Activated CD4-positive, alpha-beta T cell treated with anti-CD3 and anti-CD28 coated beads, Interleukin-2, amount 10 ng/mL, durations not matched to agents 24 days and 14 days (primary cell): ENCODE measurements around the gene IKBKG. TPM values are rescaled to one million over a fixed set of nuclear protein-coding genes. Genes with fewer than 3 reads are reported as not detected.
"Not testable (repeated sequence)": the region's sequence is repeated elsewhere in the genome, so short reads cannot be mapped to it uniquely, and the experiment has no call there.

Source experiments
- DNase-seq: peaks from one replicate; pipeline ENCODE4 v3.0.0; 2022
- H3K27ac Mint-ChIP-seq: one replicate; pipeline ENCODE4 v1.8.0; 2022; ENCODE audit warnings: mild to moderate bottlenecking, mixed read lengths
- H3K27me3 Mint-ChIP-seq: one replicate; pipeline ENCODE4 v1.8.0; 2022; ENCODE audit warnings: mixed read lengths
- H3K36me3 Mint-ChIP-seq: one replicate; pipeline ENCODE4 v1.8.0; 2022; ENCODE audit warnings: low read depth, mild to moderate bottlenecking, mixed read lengths
- H3K4me1 Mint-ChIP-seq: one replicate; pipeline ENCODE4 v1.8.0; 2021; ENCODE audit warnings: mixed read lengths
- H3K4me3 Mint-ChIP-seq: one replicate; pipeline ENCODE4 v1.8.0; 2022; ENCODE audit warnings: mild to moderate bottlenecking, moderate library complexity, mixed read lengths
- H3K9me3 Mint-ChIP-seq: one replicate; pipeline ENCODE4 v1.8.0; 2021; ENCODE audit warnings: mixed read lengths
- intact Hi-C: fragments of 100-400 bp; cut with micrococcal nuclease; formaldehyde crosslinking; loops from one replicate; pipeline ENCODE4 v1.15.1; 2023
- total RNA-seq: library from RNA; stranded (reverse); gene quantifications from 2 replicates; pipeline ENCODE4 v1.2.3, GENCODE V29; 2022

The IKBKG gene
- total RNA-seq, 1 donor from 2014 or later, result 37.7 TPM

DNA sequence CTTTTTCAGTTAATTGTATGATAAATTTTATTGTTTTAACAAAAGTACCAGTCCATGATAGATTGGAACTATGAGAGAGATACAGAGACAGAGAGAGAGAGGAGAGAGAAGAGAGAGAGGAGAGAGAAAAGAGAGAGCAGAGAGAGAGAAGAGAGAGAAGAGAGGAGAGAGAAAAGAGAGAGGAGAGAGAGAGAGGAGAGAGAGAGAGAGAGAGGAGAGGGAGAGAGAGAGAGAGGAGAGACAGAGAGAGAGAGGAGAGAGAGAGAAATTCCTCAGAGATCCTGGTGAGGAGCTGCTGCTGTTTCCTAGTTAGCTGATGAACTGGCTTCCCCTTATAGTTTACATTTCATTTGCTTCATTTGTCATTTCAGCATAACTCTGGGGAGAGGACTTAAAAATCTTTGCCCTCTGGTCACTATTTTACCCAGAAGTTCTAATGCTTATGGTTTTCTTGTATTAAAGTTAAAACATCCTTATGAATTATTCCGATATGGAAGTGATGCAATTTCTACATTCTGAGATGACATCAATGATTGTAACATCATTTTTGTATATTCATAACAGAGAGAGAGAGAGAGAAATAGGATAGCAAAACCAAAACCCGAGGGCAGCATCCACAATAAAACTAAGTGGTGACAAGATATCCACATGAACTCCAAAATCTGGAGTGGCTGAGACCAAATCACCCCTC, 48.3 kb downstream of the IKBKG start:
- intact Hi-C loops, result no loop called here
- Mint-ChIP-seq H3K4me1 (no peaks in the 10 kb centered on the region), H3K36me3 (no peaks in the 10 kb centered on the region), H3K4me3 (no peak overlapping the region), H3K9me3 (no peaks in the 10 kb centered on the region), H3K27ac (no peak overlapping the region), H3K27me3 (peaks cover 4% of the 10 kb centered on the region)
- DNase-seq, result no peak

DNA sequence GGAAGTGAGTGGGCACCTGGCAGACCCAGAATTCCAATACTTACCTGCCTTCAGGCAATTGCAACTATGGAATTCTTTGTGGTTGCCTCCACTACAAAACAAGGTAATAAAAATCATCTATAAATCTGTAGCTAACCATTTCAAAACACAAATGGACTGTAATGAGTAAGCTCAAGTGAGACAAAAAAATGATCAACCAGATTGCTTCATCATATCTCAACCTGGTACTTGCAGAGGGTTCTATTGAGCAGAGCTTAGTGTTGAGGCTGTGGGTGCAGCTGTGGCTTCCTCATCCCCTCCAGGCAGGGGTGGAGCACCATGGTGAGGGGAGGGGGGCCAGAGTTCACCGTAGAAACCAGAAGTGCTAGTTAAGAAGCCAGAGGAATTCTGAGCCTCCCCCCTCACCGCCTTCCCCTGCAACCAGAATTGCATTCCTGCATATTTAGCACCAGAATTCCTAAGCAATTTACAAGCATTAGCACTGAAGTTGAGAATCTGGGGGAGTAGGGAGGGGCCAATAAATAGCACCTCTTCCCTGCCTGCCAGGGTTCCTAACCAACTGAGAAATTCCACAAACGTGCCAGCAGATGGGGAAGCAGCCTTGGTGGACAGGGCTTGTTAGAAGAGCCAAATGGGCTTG, 49.0 kb downstream of the IKBKG start:
- Mint-ChIP-seq H3K27me3 (peaks cover 4% of the 10 kb centered on the region), H3K4me1 (no peaks in the 10 kb centered on the region), H3K4me3 (no peak overlapping the region), H3K27ac (no peak overlapping the region), H3K36me3 (no peaks in the 10 kb centered on the region), H3K9me3 (no peaks in the 10 kb centered on the region)
- no peak for DNase-seq
- intact Hi-C loops, result no loop called here

DNA sequence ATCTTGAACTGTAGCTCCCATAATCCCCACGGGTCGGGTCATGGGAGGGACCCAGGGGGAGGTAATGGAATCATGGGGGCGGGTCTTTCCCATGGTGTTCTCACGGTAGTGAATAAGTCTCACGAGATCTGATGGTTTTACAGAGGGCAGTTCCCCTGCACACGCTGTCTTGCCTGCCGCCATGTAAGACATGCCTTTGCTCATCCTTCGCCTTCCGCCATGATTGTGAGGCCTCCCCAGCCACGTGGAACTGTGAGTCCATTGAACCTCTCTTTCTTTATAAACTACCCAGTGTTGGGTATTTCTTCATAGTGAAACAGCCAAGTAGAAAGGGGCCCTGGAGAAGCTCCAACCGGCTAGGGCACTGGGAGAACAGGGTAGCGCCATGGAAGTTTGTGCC, 49.8 kb downstream of the IKBKG start:
- no peak for DNase-seq
- intact Hi-C loops, result no loop called here
- peaks cover 7% of the 10 kb centered on the region for H3K27me3 Mint-ChIP-seq
- no peaks in the 10 kb centered on the region for H3K9me3 Mint-ChIP-seq
- H3K4me3 Mint-ChIP-seq, result no peak overlapping the region
- H3K27ac Mint-ChIP-seq, result no peak overlapping the region
- H3K4me1 Mint-ChIP-seq, result no peaks in the 10 kb centered on the region
- H3K36me3 Mint-ChIP-seq, result no peaks in the 10 kb centered on the region

DNA sequence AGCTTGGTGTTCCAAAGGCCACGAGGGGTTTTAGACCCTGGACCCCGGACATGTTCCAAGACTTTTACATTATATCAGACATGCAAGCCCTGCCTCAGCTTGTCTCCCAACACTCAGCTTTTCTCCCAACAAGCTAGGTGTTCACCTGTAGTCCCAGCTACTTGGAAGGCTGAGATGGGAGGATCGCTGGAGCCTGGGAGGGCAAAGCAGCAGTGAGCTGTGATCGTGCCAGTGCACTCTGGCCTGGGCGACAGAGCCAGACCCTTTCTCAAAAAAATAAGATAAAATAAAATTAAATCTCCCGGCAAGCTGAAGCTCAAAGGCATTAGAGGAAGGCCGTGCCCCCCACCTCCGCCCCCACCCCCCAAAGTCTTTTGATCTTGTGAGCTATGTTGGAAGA, 51.2 kb downstream of the IKBKG start:
- Mint-ChIP-seq H3K4me3 (no peak overlapping the region), H3K36me3 (no peaks in the 10 kb centered on the region), H3K27ac (no peak overlapping the region), H3K4me1 (no peaks in the 10 kb centered on the region), H3K9me3 (no peaks in the 10 kb centered on the region), H3K27me3 (peaks cover 7% of the 10 kb centered on the region)
- intact Hi-C loops, result no loop called here
- DNase-seq, result no peak

DNA sequence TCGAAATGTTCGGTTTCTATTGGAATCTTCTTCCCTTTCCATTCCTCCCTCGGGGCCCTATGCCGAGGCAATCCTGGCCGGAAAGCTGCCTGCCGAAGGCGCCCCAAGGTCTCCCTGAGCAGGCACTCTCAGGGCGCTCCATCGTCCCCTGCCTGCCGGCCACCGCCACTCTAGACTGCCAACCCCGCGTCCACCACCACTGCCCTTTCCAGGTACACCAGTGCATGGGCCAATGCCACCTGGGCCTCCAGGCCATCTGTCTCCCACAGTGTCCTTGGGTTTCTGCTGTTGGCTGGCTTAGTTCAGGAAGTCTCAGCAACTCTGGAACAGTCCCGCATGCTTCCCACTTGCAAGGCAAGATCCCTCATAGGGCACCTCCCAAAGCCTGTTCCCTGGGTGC, 52.1 kb downstream of the IKBKG start:
- H3K4me3 Mint-ChIP-seq, result no peak overlapping the region
- H3K9me3 Mint-ChIP-seq, result no peaks in the 10 kb centered on the region
- peaks cover 7% of the 10 kb centered on the region for H3K27me3 Mint-ChIP-seq
- H3K36me3 Mint-ChIP-seq, result no peaks in the 10 kb centered on the region
- DNase-seq, result no peak
- intact Hi-C loops, result no loop called here
- peaks cover 2% of the 10 kb centered on the region for H3K4me1 Mint-ChIP-seq
- no peak overlapping the region for H3K27ac Mint-ChIP-seq

DNA sequence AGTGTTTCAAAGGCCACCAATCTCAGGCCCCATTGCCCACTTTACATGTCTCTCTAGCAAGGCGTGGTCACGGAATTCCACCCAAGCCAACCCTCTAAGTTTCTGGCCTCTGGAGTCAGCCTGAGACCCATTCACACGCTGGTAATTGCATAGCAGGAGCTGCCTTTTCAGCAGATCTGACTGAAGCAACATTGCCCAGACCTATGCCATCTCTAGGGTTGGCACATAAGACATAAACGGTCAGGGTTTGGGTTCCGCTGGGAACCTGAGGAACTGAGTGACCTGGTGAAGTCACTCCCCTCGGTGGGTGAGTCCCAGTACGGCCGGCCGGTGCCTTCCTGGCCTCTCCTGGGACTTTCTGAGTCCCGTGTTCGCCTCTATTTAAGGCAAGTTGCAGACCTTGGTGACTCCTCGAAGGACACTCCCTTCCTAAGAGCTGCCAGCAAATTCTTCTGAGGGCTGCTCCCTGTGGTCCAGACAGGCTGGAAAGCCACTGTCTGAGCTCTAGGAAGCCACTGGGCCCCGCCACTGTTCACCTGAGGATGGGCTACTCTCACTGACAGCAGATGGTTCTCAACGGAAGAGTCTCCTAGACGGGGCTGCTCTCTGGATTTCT, 53.4 kb downstream of the IKBKG start:
- Mint-ChIP-seq H3K36me3 (no peaks in the 10 kb centered on the region), H3K27ac (no peak overlapping the region), H3K4me1 (peaks cover 2% of the 10 kb centered on the region), H3K9me3 (no peaks in the 10 kb centered on the region), H3K27me3 (peaks cover 5% of the 10 kb centered on the region), H3K4me3 (no peak overlapping the region)
- intact Hi-C loops, result no loop called here
- no peak for DNase-seq

DNA sequence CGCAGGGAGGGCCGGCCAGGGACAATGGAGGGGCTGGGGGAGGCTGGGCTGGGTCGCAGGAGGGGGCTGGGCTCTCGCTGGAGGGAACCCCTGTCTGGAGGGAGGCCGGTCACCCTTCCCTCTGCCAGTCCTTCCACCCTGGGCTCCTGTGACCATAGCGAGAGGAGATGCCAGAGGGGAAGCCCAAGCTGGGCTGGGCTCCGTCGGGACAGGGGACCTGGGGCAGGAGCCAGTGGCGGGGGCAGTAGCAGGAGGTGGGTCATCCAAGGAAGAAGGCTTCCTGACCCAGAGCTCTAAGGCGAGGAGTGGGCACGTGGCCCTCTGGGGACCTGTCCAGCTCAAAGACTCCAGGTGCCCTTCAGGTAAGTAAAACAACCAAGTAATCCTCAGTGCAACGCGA, 54.8 kb downstream of the IKBKG start:
- H3K36me3 Mint-ChIP-seq, result no peaks in the 10 kb centered on the region
- peaks cover 12% of the 10 kb centered on the region for H3K4me1 Mint-ChIP-seq
- H3K9me3 Mint-ChIP-seq, result peaks cover 3% of the 10 kb centered on the region
- no peak for DNase-seq
- H3K27me3 Mint-ChIP-seq, result peaks cover 7% of the 10 kb centered on the region
- intact Hi-C loops, result no loop called here
- H3K27ac Mint-ChIP-seq, result no peak overlapping the region
- no peak overlapping the region for H3K4me3 Mint-ChIP-seq

DNA sequence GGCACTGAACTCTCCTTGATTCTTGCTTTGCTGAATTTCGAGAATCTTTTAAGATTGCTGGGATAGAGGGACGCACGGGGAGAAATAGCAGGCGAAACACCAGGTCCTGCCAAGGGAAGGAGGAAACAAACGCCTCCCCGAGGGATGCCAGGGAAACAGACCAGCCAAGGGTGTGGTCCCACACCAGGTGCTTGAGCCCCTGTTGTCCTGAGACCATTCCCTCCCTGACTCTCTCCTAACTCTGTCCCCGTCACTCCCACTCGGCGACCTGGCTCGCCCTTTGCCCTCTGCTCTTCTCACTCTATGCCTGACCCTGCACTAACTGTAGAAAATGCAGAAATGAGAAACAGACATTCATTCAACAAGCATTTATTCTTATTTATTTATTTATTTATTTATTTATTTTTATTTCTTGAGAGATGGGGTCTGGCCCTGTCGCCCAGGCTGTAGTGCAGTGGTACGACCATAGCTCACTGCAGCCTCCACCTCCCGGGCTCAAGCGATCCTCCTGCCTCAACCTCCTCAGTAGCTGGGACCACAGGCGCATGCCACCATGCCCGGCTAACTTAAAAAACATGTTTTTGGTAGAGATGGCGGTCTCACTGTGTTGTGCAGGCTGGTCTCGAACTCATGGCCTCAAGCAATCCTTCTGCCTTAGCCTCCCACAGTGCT, 55.5 kb downstream of the IKBKG start:
- peaks cover 12% of the 10 kb centered on the region for H3K4me1 Mint-ChIP-seq
- intact Hi-C loops, result no loop called here
- DNase-seq, result no peak
- H3K36me3 Mint-ChIP-seq, result no peaks in the 10 kb centered on the region
- H3K27me3 Mint-ChIP-seq, result peaks cover 6% of the 10 kb centered on the region
- no peak overlapping the region for H3K4me3 Mint-ChIP-seq
- no peak overlapping the region for H3K27ac Mint-ChIP-seq
- peaks cover 3% of the 10 kb centered on the region for H3K9me3 Mint-ChIP-seq

DNA sequence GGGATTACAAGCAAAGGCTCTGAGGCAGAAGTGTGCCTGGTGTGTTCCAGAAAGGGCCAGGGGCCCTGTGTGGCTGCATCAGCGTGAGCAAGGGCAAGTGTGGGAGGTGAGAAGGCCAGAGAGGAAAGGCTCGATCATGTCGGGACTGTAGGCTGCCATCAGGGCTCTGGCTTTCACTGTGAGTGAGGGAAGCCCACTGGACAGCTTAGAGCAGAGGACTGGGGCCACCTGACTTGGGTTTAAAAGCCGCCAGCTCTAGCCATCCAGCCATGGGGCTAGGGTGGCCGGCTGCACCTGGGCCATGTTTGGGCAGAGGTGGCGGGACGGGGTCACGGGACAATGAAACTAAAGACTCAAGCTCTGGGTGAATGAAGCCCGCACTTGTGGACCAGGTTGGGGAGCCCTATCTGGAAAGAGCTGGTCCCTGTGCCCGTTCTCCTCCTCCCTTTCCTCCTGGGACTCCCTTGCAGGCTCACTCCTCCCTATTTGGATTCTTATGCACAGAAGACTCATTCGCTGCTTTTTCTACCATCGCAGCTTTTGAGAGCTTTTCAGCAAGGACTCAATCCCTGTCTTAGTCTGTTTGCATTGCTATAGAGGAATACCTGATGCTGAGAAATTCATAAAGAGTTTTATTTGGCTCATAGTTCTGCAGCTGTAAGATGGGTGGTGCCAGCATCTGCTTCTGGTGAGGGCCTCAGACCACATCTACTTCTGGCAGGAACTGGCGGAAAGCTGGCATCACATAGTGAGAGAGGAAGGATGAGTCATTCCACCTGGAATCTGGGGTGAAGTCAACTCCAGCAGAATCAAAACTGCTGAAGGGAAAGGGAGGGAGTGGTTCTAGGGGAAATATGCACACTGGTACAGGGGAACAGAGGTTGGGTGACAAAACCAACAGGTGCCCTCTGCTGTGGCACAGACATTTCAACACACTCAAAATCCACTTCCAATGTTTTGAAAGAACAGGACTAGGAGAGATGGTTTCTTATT, 56.3 kb downstream of the IKBKG start:
- no peak overlapping the region for H3K4me3 Mint-ChIP-seq
- peaks cover 12% of the 10 kb centered on the region for H3K4me1 Mint-ChIP-seq
- H3K27ac Mint-ChIP-seq, result no peak overlapping the region
- H3K36me3 Mint-ChIP-seq, result no peaks in the 10 kb centered on the region
- intact Hi-C loops, result no loop called here
- H3K9me3 Mint-ChIP-seq, result peaks cover 3% of the 10 kb centered on the region
- H3K27me3 Mint-ChIP-seq, result peaks cover 6% of the 10 kb centered on the region
- DNase-seq, result no peak

DNA sequence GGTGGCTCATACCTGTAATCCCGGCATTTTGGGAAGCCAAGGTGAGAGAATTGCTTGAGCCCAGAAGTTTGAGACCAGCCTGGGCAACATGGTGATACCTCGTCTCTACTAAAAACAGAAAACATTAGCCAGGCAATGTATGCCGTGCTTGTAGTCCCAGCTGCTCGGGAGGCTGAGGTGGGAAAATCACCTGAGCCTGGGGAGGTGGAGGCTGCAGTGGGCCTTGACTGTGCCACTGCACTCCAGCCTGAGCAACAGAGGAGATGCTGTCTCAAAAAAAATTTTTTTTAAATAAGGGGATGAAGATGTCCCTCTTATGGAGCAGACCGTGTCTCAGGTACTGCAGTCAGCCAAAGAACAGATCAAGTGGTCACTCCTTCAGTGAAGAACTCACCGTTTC, 58.1 kb downstream of the IKBKG start:
- no peak for DNase-seq
- Mint-ChIP-seq H3K27ac (no peak overlapping the region), H3K36me3 (no peaks in the 10 kb centered on the region), H3K27me3 (peaks cover 6% of the 10 kb centered on the region), H3K4me1 (peaks cover 12% of the 10 kb centered on the region), H3K4me3 (no peak overlapping the region), H3K9me3 (peaks cover 3% of the 10 kb centered on the region)
- intact Hi-C loops, result no loop called here

DNA sequence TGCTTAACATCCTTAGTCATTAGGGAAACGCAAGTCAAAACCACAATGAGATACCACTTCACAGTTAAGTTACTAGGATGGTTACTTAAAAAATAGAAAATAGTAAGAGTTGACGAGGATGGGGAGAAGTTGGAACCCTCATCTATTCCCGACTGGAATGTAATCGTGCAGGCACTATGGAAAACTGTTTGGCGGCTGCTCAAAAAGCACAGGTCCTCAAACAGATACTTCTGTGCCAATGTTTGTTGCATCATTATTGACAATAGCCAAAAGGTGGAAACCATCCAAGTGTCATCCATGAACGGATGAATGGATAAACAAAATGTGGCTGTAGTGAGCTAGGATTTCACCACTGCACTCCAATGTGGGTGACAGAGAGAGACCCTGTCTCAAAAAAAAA, 60.0 kb downstream of the IKBKG start:
- intact Hi-C loops, result no loop called here
- H3K36me3 Mint-ChIP-seq, result no peaks in the 10 kb centered on the region
- H3K27me3 Mint-ChIP-seq, result peaks cover 3% of the 10 kb centered on the region
- H3K27ac Mint-ChIP-seq, result no peak overlapping the region
- DNase-seq, result no peak
- H3K9me3 Mint-ChIP-seq, result peaks cover 3% of the 10 kb centered on the region
- no peak overlapping the region for H3K4me3 Mint-ChIP-seq
- peaks cover 12% of the 10 kb centered on the region for H3K4me1 Mint-ChIP-seq

DNA sequence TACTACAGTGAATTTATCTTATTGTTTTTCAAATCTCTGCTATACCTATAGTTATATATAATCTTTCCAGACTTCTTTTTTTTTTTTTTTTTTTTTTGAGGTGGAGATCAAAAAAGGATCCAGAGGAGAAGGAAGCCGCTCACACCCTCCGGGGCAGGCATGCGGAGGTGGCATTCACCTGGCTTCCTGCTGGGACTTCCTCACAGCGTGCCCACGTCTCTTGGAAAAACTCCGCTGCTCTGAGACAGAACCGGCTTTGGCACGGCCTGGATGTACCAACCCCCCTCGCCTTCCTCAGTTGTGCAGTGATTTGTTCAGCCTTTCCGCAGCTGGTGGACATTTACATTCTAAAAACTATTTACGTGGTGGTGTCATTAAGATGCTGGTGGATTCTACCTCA, 60.6 kb downstream of the IKBKG start:
- H3K36me3 Mint-ChIP-seq, intact Hi-C loops, H3K9me3 Mint-ChIP-seq, DNase-seq, H3K4me3 Mint-ChIP-seq, H3K27me3 Mint-ChIP-seq, H3K27ac Mint-ChIP-seq: not testable (repeated sequence)
- H3K4me1 Mint-ChIP-seq, result peaks cover 12% of the 10 kb centered on the region

DNA sequence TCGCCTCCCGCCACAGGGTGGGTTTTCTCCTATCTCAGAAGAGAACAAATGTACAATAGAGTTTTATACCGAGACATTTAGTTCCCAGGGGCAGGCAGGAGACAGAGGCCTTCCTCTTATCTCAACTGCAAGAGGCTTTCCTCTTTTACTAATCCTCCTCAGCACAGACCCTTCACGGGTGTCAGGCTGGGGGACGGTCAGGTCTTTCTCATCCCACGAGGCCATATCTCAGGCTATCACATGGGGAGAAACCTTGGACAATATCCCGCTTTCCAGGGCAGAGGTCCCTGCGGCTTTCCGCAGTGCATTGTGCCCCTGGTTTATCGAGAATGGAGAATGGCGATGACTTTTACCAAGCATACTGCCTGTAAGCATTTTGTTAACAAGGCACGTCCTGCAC, 61.4 kb downstream of the IKBKG start:
- H3K27ac Mint-ChIP-seq, intact Hi-C loops, H3K9me3 Mint-ChIP-seq, H3K27me3 Mint-ChIP-seq, DNase-seq, H3K36me3 Mint-ChIP-seq, H3K4me3 Mint-ChIP-seq: not testable (repeated sequence)
- peaks cover 12% of the 10 kb centered on the region for H3K4me1 Mint-ChIP-seq
